OCI-LY3 (cell line): ENCODE measurements around the gene CYP39A1.

Experiments
- H2AFZ ChIP-seq: fragments of 200-600, 300-600 bp; shearing (Covaris generic); 2 replicates; pipeline ENCODE4 v1.6.0; 2014; ENCODE audit warnings: antibody characterized with exemption, low read depth, low read length
- H3K27ac ChIP-seq: fragments of 200-600, 300-600 bp; sonication (generic); 2 replicates; pipeline ENCODE4 v1.5.1; 2014; ENCODE audit warnings: mild to moderate bottlenecking, low read length, moderate library complexity, mixed read lengths
- H3K27me3 ChIP-seq: fragments of 200-600, 300-600 bp; sonication (generic); 2 replicates; pipeline ENCODE4 v1.6.1; 2014; ENCODE audit warnings: low read depth, low read length, mixed read lengths
- H3K36me3 ChIP-seq: fragments of 200-600, 300-600 bp; sonication (generic); replicated peaks from 2 replicates; pipeline ENCODE3; 2014; ENCODE audit warnings: low read depth, low read length, mixed read lengths
- H3K4me1 ChIP-seq: fragments of 300-600, 200-600 bp; sonication (generic); 2 replicates; pipeline ENCODE4 v1.6.1; 2014; ENCODE audit warnings: low read length, mixed read lengths
- H3K4me2 ChIP-seq: fragments of 200-600, 300-600 bp; sonication (generic); 2 replicates; pipeline ENCODE4 v1.6.1; 2014; ENCODE audit warnings: low read length, mixed read lengths
- H3K4me3 ChIP-seq: fragments of 300-600, 200-600 bp; sonication (generic); 2 replicates; pipeline ENCODE4 v1.5.1; 2014; ENCODE audit warnings: antibody characterized with exemption, mild to moderate bottlenecking, low read length, moderate library complexity
- H3K79me2 ChIP-seq: fragments of 300-600, 200-600 bp; shearing (Covaris generic); 2 replicates; pipeline ENCODE4 v1.6.1; 2014; ENCODE audit warnings: mild to moderate bottlenecking, low read length, mixed read lengths
- H3K9ac ChIP-seq: fragments of 300-600, 200-600 bp; shearing (Covaris generic); 2 replicates; pipeline ENCODE4 v1.6.0; 2014; ENCODE audit warnings: mild to moderate bottlenecking, low read length, moderate library complexity
- H3K9me3 ChIP-seq: fragments of 200-600, 300-600 bp; shearing (Covaris generic); 2 replicates; pipeline ENCODE4 v1.6.1; 2014; ENCODE audit warnings: low read length, mixed read lengths; ENCODE audit not compliant: insufficient read depth
- H4K20me1 ChIP-seq: fragments of 200-600, 300-600 bp; sonication (generic); 2 replicates; pipeline ENCODE4 v1.6.1; 2016; ENCODE audit warnings: low read length, mixed read lengths; ENCODE audit not compliant: insufficient read depth
- EZH2phosphoT487 ChIP-seq: fragments of 200-600 bp; shearing (Covaris generic); IDR thresholded peaks from 2 replicates; pipeline ENCODE4 v1.6.1; 2018; ENCODE audit warnings: antibody characterized with exemption, mixed run types, low read depth
- TF ChIP-seq, protein P1 (sequence below): fragments of 200-600, 300-600 bp; sonication (generic); IDR thresholded peaks from 2 replicates; pipeline ENCODE4 v1.5.1; 2014; ENCODE audit warnings: antibody characterized with exemption, low read length, low read depth

CYP39A1 gene

GRCh38 chr6:46606338-46606737 lies 46.3 kb downstream of the CYP39A1 start:
- no peaks in the 10 kb centered on the region for H3K9me3 ChIP-seq

DNA sequence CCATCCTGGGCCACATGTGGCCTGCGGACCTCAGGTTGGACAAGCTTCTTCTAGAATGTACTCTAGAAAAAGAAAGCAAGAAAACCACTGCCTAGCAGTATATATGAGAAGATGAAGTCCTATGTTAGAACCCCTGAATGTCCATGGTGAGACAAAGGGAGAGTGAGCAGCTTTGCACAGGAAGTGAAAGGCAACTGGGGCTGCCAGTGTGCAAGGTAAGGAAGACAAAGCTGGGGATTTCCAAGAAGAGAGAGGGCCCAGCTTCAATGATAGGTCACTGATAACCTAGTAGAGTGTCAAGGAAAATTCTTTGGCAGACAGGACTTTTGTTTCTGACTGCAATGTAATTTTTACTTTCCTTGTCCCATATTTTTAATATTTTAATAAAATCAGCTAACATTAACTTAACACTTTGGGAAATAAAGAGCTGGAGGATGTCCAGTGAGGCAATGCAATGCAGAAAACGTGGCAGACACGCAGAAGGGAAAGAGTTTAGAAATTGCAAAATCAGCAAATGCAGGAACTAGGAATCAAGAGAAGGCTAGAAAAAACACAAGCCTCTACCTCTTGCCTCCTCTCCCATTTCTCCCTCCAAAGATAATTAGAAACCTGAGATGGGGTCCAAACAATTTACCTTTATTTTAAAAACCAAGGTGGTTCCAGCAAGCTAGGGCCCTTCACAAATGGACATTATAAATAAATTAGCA lies 47.4 kb downstream of the CYP39A1 start:
- Histone ChIP-seq H3K4me3 (no peak overlapping the region), H3K4me1 (peaks cover 5% of the 10 kb centered on the region), H3K9ac (no peak overlapping the region), H3K9me3 (no peaks in the 10 kb centered on the region), H3K4me2 (no peak overlapping the region), H2AFZ (no peak overlapping the region), H3K27ac (no peak overlapping the region), H3K36me3 (no peaks in the 10 kb centered on the region), H3K79me2 (no peaks in the 10 kb centered on the region), H3K27me3 (no peaks in the 10 kb centered on the region), H4K20me1 (no peaks in the 10 kb centered on the region)
- no peak for TF ChIP-seq EZH2phosphoT487
- TF ChIP-seq, protein P1, sequence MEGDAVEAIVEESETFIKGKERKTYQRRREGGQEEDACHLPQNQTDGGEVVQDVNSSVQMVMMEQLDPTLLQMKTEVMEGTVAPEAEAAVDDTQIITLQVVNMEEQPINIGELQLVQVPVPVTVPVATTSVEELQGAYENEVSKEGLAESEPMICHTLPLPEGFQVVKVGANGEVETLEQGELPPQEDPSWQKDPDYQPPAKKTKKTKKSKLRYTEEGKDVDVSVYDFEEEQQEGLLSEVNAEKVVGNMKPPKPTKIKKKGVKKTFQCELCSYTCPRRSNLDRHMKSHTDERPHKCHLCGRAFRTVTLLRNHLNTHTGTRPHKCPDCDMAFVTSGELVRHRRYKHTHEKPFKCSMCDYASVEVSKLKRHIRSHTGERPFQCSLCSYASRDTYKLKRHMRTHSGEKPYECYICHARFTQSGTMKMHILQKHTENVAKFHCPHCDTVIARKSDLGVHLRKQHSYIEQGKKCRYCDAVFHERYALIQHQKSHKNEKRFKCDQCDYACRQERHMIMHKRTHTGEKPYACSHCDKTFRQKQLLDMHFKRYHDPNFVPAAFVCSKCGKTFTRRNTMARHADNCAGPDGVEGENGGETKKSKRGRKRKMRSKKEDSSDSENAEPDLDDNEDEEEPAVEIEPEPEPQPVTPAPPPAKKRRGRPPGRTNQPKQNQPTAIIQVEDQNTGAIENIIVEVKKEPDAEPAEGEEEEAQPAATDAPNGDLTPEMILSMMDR = no peak

More at GRCh38 chr6:46606338-46606737, 46.3 kb downstream of the CYP39A1 start:
- Histone ChIP-seq H3K9ac (no peak overlapping the region), H2AFZ (no peak overlapping the region), H4K20me1 (no peaks in the 10 kb centered on the region), H3K4me1 (peaks cover 5% of the 10 kb centered on the region), H3K27ac (no peak overlapping the region), H3K4me3 (no peak overlapping the region), H3K79me2 (no peaks in the 10 kb centered on the region), H3K36me3 (no peaks in the 10 kb centered on the region), H3K27me3 (no peaks in the 10 kb centered on the region), H3K4me2 (no peak overlapping the region)
- TF ChIP-seq, protein P1 = no peak

GRCh38 chr6:46598215-46598614 lies 54.4 kb downstream of the CYP39A1 start:
- Histone ChIP-seq H4K20me1 (no peaks in the 10 kb centered on the region), H3K36me3 (no peaks in the 10 kb centered on the region), H3K27me3 (peaks cover 5% of the 10 kb centered on the region; the same call in 1 of the 2 replicates), H3K27ac (no peak overlapping the region), H3K9me3 (no peaks in the 10 kb centered on the region), H3K79me2 (no peaks in the 10 kb centered on the region), H3K4me3 (no peak overlapping the region), H3K4me2 (no peak overlapping the region), H2AFZ (no peak overlapping the region), H3K4me1 (no peaks in the 10 kb centered on the region), H3K9ac (no peak overlapping the region)
- no peak for TF ChIP-seq EZH2phosphoT487
- TF ChIP-seq, protein P1 = no peak

- TF ChIP-seq, protein P1 = no peak
- no peak for TF ChIP-seq EZH2phosphoT487
- no peaks in the 10 kb centered on the region for H3K79me2 ChIP-seq
- no peak overlapping the region for H3K4me3 ChIP-seq
- no peak overlapping the region for H3K27ac ChIP-seq
- H3K9ac ChIP-seq = no peak overlapping the region
- no peaks in the 10 kb centered on the region for H3K9me3 ChIP-seq
- H3K27me3 ChIP-seq = no peaks in the 10 kb centered on the region
- no peaks in the 10 kb centered on the region for H4K20me1 ChIP-seq
- no peak overlapping the region for H3K4me2 ChIP-seq
- no peak overlapping the region for H2AFZ ChIP-seq
- H3K36me3 ChIP-seq = no peaks in the 10 kb centered on the region
- H3K4me1 ChIP-seq = no peaks in the 10 kb centered on the region
These were observed 59.9 kb downstream of the CYP39A1 start for GRCh38 chr6:46592740-46593139.
